H9 (cell line): ENCODE results near the gene LRRC27. TPM values are rescaled to one million over a fixed set of nuclear protein-coding genes. Genes with fewer than 3 reads are reported as not detected.

Experiments
- DNase-seq: peaks from one replicate; pipeline ENCODE4 v3.0.0-alpha.2; 2017
- H2AFZ ChIP-seq: one replicate; pipeline ENCODE4 v1.6.1; 2013; ENCODE audit warnings: mild to moderate bottlenecking, low read length, control low read depth, moderate library complexity
- H2AK5ac ChIP-seq: 2 replicates; pipeline ENCODE4 v1.6.1; 2013; ENCODE audit warnings: low read length, control low read depth, mixed read lengths; ENCODE audit not compliant: insufficient read length
- H2BK120ac ChIP-seq: one replicate; pipeline ENCODE4 v1.6.1; 2013; ENCODE audit warnings: low read depth, mild to moderate bottlenecking, low read length, control low read depth, inconsistent platforms; ENCODE audit not compliant: poor library complexity, severe bottlenecking
- H2BK12ac ChIP-seq: 2 replicates; pipeline ENCODE4 v1.6.1; 2013; ENCODE audit warnings: low read length, control low read depth, mixed read lengths, low read depth; ENCODE audit not compliant: insufficient read length
- H2BK15ac ChIP-seq: 2 replicates; pipeline ENCODE4 v1.6.1; 2013; ENCODE audit warnings: low read depth, low read length, control low read depth
- H2BK20ac ChIP-seq: one replicate; pipeline ENCODE4 v1.6.1; 2013; ENCODE audit warnings: low read depth, mild to moderate bottlenecking, low read length, control low read depth, inconsistent platforms; ENCODE audit not compliant: poor library complexity, severe bottlenecking
- H2BK5ac ChIP-seq: 2 replicates; pipeline ENCODE4 v1.6.1; 2013; ENCODE audit warnings: low read length, control low read depth, mixed read lengths; ENCODE audit not compliant: insufficient read length
- H3K14ac ChIP-seq: 2 replicates; pipeline ENCODE4 v1.6.1; 2013; ENCODE audit warnings: low read length, control low read depth; ENCODE audit not compliant: insufficient read depth
- H3K18ac ChIP-seq: 2 replicates; pipeline ENCODE4 v1.6.1; 2013; ENCODE audit warnings: low read depth, mild to moderate bottlenecking, mixed read lengths, low read length, control low read depth; ENCODE audit not compliant: insufficient read length
- H3K23ac ChIP-seq: 2 replicates; pipeline ENCODE4 v1.6.1; 2013; ENCODE audit warnings: low read length, control low read depth, mixed read lengths, low read depth; ENCODE audit not compliant: insufficient read length
- H3K23me2 ChIP-seq: 2 replicates; pipeline ENCODE4 v1.6.1; 2013; ENCODE audit warnings: low read depth, mild to moderate bottlenecking, mixed read lengths, low read length, control low read depth; ENCODE audit not compliant: insufficient read length, poor library complexity, severe bottlenecking
- H3K27ac ChIP-seq: 2 replicates; pipeline ENCODE4 v1.5.1; 2013; ENCODE audit warnings: low read length, control low read depth, mixed read lengths, low read depth; ENCODE audit not compliant: insufficient read length
- H3K27me3 ChIP-seq: 2 replicates; pipeline ENCODE4 v1.6.1; 2013; ENCODE audit warnings: low read length, control low read depth, inconsistent platforms; ENCODE audit not compliant: insufficient read depth
- H3K4ac ChIP-seq: 2 replicates; pipeline ENCODE4 v1.6.1; 2013; ENCODE audit warnings: low read depth, mild to moderate bottlenecking, control low read depth, inconsistent platforms, low read length, moderate library complexity
- H3K4me1 ChIP-seq: 2 replicates; pipeline ENCODE4 v1.6.1; 2013; ENCODE audit warnings: low read length, control low read depth, inconsistent platforms; ENCODE audit not compliant: insufficient read depth
- H3K4me2 ChIP-seq: 2 replicates; pipeline ENCODE4 v1.6.1; 2013; ENCODE audit warnings: low read length, control low read depth, mixed read lengths; ENCODE audit not compliant: insufficient read length, insufficient read depth
- H3K56ac ChIP-seq: 2 replicates; pipeline ENCODE4 v1.6.1; 2013; ENCODE audit warnings: low read depth, mild to moderate bottlenecking, mixed read lengths, low read length, control low read depth; ENCODE audit not compliant: insufficient read length
- H3K79me1 ChIP-seq: 2 replicates; pipeline ENCODE4 v1.6.1; 2013; ENCODE audit warnings: low read depth, mild to moderate bottlenecking, moderate library complexity, low read length, control low read depth, inconsistent platforms; ENCODE audit not compliant: insufficient read depth, poor library complexity, severe bottlenecking
- H3K79me2 ChIP-seq: 2 replicates; pipeline ENCODE4 v1.6.1; 2013; ENCODE audit warnings: low read length, control low read depth, inconsistent platforms; ENCODE audit not compliant: insufficient read depth
- H3K9ac ChIP-seq: 2 replicates; pipeline ENCODE4 v1.6.1; 2013; ENCODE audit warnings: low read length, control low read depth, mixed read lengths; ENCODE audit not compliant: insufficient read length; ENCODE audit errors: extremely low read depth
- H3K9me3 ChIP-seq: one replicate; pipeline ENCODE4 v1.6.1; 2013; ENCODE audit warnings: low read depth, low read length, inconsistent platforms; ENCODE audit not compliant: control insufficient read depth
- H3T11ph ChIP-seq: one replicate; pipeline ENCODE4 v1.6.1; 2013; ENCODE audit warnings: mild to moderate bottlenecking, low read length, control low read depth, inconsistent platforms
- H4K20me1 ChIP-seq: one replicate; pipeline ENCODE4 v1.6.1; 2013; ENCODE audit not compliant: control insufficient read depth, insufficient read length, insufficient read depth
- H4K5ac ChIP-seq: 2 replicates; pipeline ENCODE4 v1.6.1; 2013; ENCODE audit warnings: low read depth, mild to moderate bottlenecking, mixed read lengths, low read length, control low read depth; ENCODE audit not compliant: insufficient read length
- H4K8ac ChIP-seq: replicated peaks from 2 replicates; pipeline ENCODE4 v1.6.1; 2013; ENCODE audit warnings: low read length, control low read depth, mixed read lengths, low read depth; ENCODE audit not compliant: insufficient read length
- H4K91ac ChIP-seq: 2 replicates; pipeline ENCODE4 v1.6.1; 2013; ENCODE audit warnings: low read depth, mild to moderate bottlenecking, moderate library complexity, mixed read lengths, low read length, control low read depth; ENCODE audit not compliant: insufficient read length
- H3K27ac Mint-ChIP-seq, 3 experiments: 2 replicates in 2 of 3; 3 replicates in 1 of 3; pipeline ENCODE4 v1.8.0; 2020 to 2021; ENCODE audit warnings: mixed read lengths in 3 of 3, mild to moderate bottlenecking in 1 of 3, moderate library complexity in 1 of 3
- H3K27me3 Mint-ChIP-seq: 2 replicates; pipeline ENCODE4 v1.8.0; 2021; ENCODE audit warnings: low read depth, mild to moderate bottlenecking, moderate library complexity, mixed read lengths
- H3K36me3 Mint-ChIP-seq, 3 experiments: 2 replicates in 2 of 3; 3 replicates in 1 of 3; pipeline ENCODE4 v1.8.0; 2020 to 2021; ENCODE audit warnings: low read depth in 3 of 3, mixed read lengths in 3 of 3; ENCODE audit not compliant: insufficient read depth in 1 of 3
- H3K4me1 Mint-ChIP-seq, 2 experiments: 2 replicates each; pipeline ENCODE4 v1.8.0; 2020; ENCODE audit warnings: mixed read lengths in 2 of 2
- H3K4me3 Mint-ChIP-seq, 2 experiments: 2 replicates in 1 of 2; 3 replicates in 1 of 2; pipeline ENCODE4 v1.8.0; 2020 to 2021; ENCODE audit warnings: mild to moderate bottlenecking in 2 of 2, mixed read lengths in 2 of 2, moderate library complexity in 1 of 2
- H3K9me3 Mint-ChIP-seq, 2 experiments: 2 replicates in 1 of 2; 3 replicates in 1 of 2; pipeline ENCODE4 v1.8.0; 2020; ENCODE audit warnings: mild to moderate bottlenecking in 2 of 2, mixed read lengths in 2 of 2, moderate library complexity in 1 of 2
- CTCF ChIP-seq: fragments of 200-600 bp; sonication (generic); conservative IDR thresholded peaks from 3 replicates; pipeline ENCODE4 v1.8.0; 2021; ENCODE audit warnings: antibody characterized with exemption, mild to moderate bottlenecking
- WGBS: extraction: QIAGEN DNeasy Blood & Tissue Kit; methylation state at CpG from one replicate; pipeline ENCODE4 v1.1.7; 2013; ENCODE audit warnings: missing lambda C conversion rate, low lambda C conversion rate, mixed read lengths; ENCODE audit not compliant: insufficient read length; ENCODE audit errors: extremely low coverage; 5-methylcytosine and 5-hydroxymethylcytosine counted together
- total RNA-seq: library from RNA; stranded (reverse); gene quantifications from 2 replicates; pipeline ENCODE4 v1.2.1, GENCODE V29; 2021

LRRC27 gene
- total RNA-seq, 1 experiment from 2014 or later = 2.7 TPM

- H2BK12ac ChIP-seq = no peak overlapping the region
- DNase-seq = no peak
- H4K5ac ChIP-seq = no peak overlapping the region
- peak overlapping the region; percentile 33 for H2AK5ac ChIP-seq
- H3K23me2 ChIP-seq = peaks cover 11% of the 10 kb centered on the region
- no peak overlapping the region for H3K27ac ChIP-seq
- peaks cover 2 to 15% (median 9%) of the 10 kb centered on the region in 3 experiments; a peak in 5 of 7 replicates for H3K36me3 Mint-ChIP-seq
- H3K27ac Mint-ChIP-seq = no peak overlapping the region
- peaks cover 17% of the 10 kb centered on the region for H3K27me3 Mint-ChIP-seq
- H3K18ac ChIP-seq = no peak overlapping the region
- no peaks in the 10 kb centered on the region for H3K27me3 ChIP-seq
- no peaks in the 10 kb centered on the region; a peak in 1 of 5 replicates for H3K9me3 Mint-ChIP-seq
- H4K91ac ChIP-seq = no peak overlapping the region
- H3K4me1 Mint-ChIP-seq = peaks cover 32 to 51% of the 10 kb centered on the region in 2 experiments
- peaks cover 11% of the 10 kb centered on the region for H3K79me2 ChIP-seq
- H3K4me1 ChIP-seq = peaks cover 7% of the 10 kb centered on the region; the same call in 1 of the 2 replicates
- TF ChIP-seq CTCF = no peak
- no peak overlapping the region for H2AFZ ChIP-seq
- no peak overlapping the region for H2BK120ac ChIP-seq
- H3K4ac ChIP-seq = no peak overlapping the region
- WGBS = no CpG with 5 or more reads among the region's 7 CpGs
- no peak overlapping the region for H4K8ac ChIP-seq
- H3K23ac ChIP-seq = no peak overlapping the region
- H3K4me3 Mint-ChIP-seq = peak overlapping the region in 1 of 2 experiments; percentile 20; a peak in 2 of 5 replicates
- H3K4me2 ChIP-seq = no peak overlapping the region
- no peak overlapping the region for H3K14ac ChIP-seq
- no peak overlapping the region for H3K9ac ChIP-seq
- peaks cover 4% of the 10 kb centered on the region for H4K20me1 ChIP-seq
- H2BK20ac ChIP-seq = no peak overlapping the region
- no peaks in the 10 kb centered on the region for H3K9me3 ChIP-seq
- no peak overlapping the region for H3T11ph ChIP-seq
- H3K79me1 ChIP-seq = peaks cover 3% of the 10 kb centered on the region
- no peak overlapping the region for H2BK5ac ChIP-seq
- H3K56ac ChIP-seq = no peak overlapping the region
- H2BK15ac ChIP-seq = no peak overlapping the region
These were observed 1.4 kb downstream of the LRRC27 start for GRCh38 chr10:132333386-132333785.
